K562 (cell line): Measurements from ENCODE around the gene FCHO1. TPM values are rescaled to one million over a fixed set of nuclear protein-coding genes. Genes with fewer than 3 reads are reported as not detected.

Source experiments
- ATAC-seq: fragments of 200-7000 bp; cut with Tn5 transposase; 3 replicates; pipeline ENCODE4 v1.9.1; 2020; ENCODE audit warnings: moderate library complexity
- BruUV-seq: library from RNA; stranded (reverse); fragments of 400-500 nt; replicated peaks from 2 replicates; lab custom pipeline; 2021; lab: Mats Ljungman, UMichigan
- CTCF ChIA-PET: fragments of 300-600 bp; formaldehyde crosslinking; extraction: SDS; loops from one replicate; lab custom pipeline; 2021; ENCODE audit warnings: low intra/inter-chr PET ratio; lab: Yijun Ruan, JAX
- POLR2A ChIA-PET: fragments of 300-600, 350-650 bp; sonication (Branson Sonifier 250); formaldehyde crosslinking; extraction: SDS; loops from one replicate; lab custom pipeline; 2021; ENCODE audit warnings: antibody characterized with exemption, inconsistent platforms; lab: Yijun Ruan, JAX
- DNase-seq, 4 experiments: peaks; one replicate each; pipeline versions ENCODE4 v3.0.0 to v3.0.0-alpha.2; 2011 to 2018; ENCODE audit warnings: low spot score in 3 of 4, mixed read lengths in 3 of 4; ENCODE audit errors: extremely low read depth in 1 of 4
- FAIRE-seq: peaks from 2 replicates; lab custom pipeline; 2011; peaks lifted over from hg19 to GRCh38; lab: Jason Lieb, UNC
- H2AFZ ChIP-seq: 2 replicates; pipeline ENCODE4 v1.6.0; 2011; ENCODE audit warnings: low read depth, low read length, control low read depth, inconsistent platforms
- H3K27ac ChIP-seq: fragments of 200-600 bp; 3 replicates; pipeline ENCODE4 v1.8.0; 2011; ENCODE audit warnings: low read depth, mild to moderate bottlenecking, control low read depth, inconsistent platforms, low read length, moderate library complexity, mixed read lengths; ENCODE audit errors: extremely low read depth
- H3K27me3 ChIP-seq, 2 experiments: fragments of 300-600 bp in 1 of 2; 2 replicates in 1 of 2; 3 replicates in 1 of 2; pipeline versions ENCODE4 v1.6.0 to v1.8.0; 2011; ENCODE audit warnings: inconsistent platforms in 2 of 2, low read length in 2 of 2, mild to moderate bottlenecking in 1 of 2, mixed read lengths in 1 of 2, moderate library complexity in 1 of 2; ENCODE audit not compliant: control insufficient read depth in 2 of 2, insufficient read depth in 2 of 2
- H3K36me3 ChIP-seq: fragments of 300-600 bp; 3 replicates; pipeline ENCODE4 v1.8.0; 2011; ENCODE audit warnings: mild to moderate bottlenecking, low read length, inconsistent platforms; ENCODE audit not compliant: control insufficient read depth, insufficient read depth
- H3K4me1 ChIP-seq, 2 experiments: fragments of 200-600 bp in 1 of 2; replicated peaks in 1 of 2; 2 replicates in 1 of 2; 3 replicates in 1 of 2; pipeline versions ENCODE4 v1.5.1 to v1.8.0; 2011; ENCODE audit warnings: inconsistent platforms in 2 of 2, low read length in 2 of 2, mild to moderate bottlenecking in 1 of 2, mixed read lengths in 1 of 2, moderate library complexity in 1 of 2; ENCODE audit not compliant: control insufficient read depth in 2 of 2, insufficient read depth in 2 of 2
- H3K4me2 ChIP-seq: 2 replicates; pipeline ENCODE4 v1.6.1; 2011; ENCODE audit warnings: low read length, control low read depth, inconsistent platforms, mixed read lengths; ENCODE audit not compliant: insufficient read depth
- H3K4me3 ChIP-seq: fragments of 200-600 bp; sonication (generic), shearing (Covaris generic); 2 replicates; pipeline ENCODE4 v1.5.1; 2016; ENCODE audit warnings: control low read depth, inconsistent platforms
- H3K79me2 ChIP-seq: fragments of 200-600 bp; 3 replicates; pipeline ENCODE4 v1.8.0; 2011; ENCODE audit warnings: low read length, inconsistent platforms; ENCODE audit not compliant: control insufficient read depth, insufficient read depth
- H3K9ac ChIP-seq, 2 experiments: 2 replicates each; pipeline versions ENCODE4 v1.6.0 to v1.6.1; 2011; ENCODE audit warnings: low read depth in 2 of 2, low read length in 2 of 2, control low read depth in 1 of 2, inconsistent platforms in 1 of 2, mild to moderate bottlenecking in 1 of 2, mixed read lengths in 1 of 2; ENCODE audit not compliant: insufficient read depth in 1 of 2
- H3K9me1 ChIP-seq: one replicate; pipeline ENCODE4 v1.6.0; 2011; ENCODE audit warnings: inconsistent platforms, mild to moderate bottlenecking, low read length, moderate library complexity; ENCODE audit not compliant: control insufficient read depth, insufficient read depth
- H3K9me3 ChIP-seq: replicated peaks from 2 replicates; pipeline ENCODE4 v1.5.1; 2011; ENCODE audit warnings: low read depth, low read length, inconsistent platforms; ENCODE audit not compliant: control insufficient read depth, insufficient read depth
- H4K20me1 ChIP-seq: replicated peaks from 2 replicates; pipeline ENCODE4 v1.6.1; 2011; ENCODE audit warnings: low read length, inconsistent platforms, mixed read lengths; ENCODE audit not compliant: control insufficient read depth, insufficient read depth
- ARID2 ChIP-seq: fragments of 450-650 bp; IDR thresholded peaks from 2 replicates; pipeline ENCODE4 v1.6.1; 2017; ENCODE audit warnings: antibody characterized with exemption, mild to moderate bottlenecking
- BRF1 ChIP-seq: IDR thresholded peaks from 3 replicates; pipeline ENCODE4 v1.6.1; 2011; ENCODE audit warnings: borderline replicate concordance, mild to moderate bottlenecking; ENCODE audit not compliant: insufficient read length; ENCODE audit errors: extremely low read depth
- CCAR2 ChIP-seq: fragments of 200-400 bp; formaldehyde crosslinking; IDR thresholded peaks from 2 replicates; pipeline ENCODE4 v1.6.1; 2017; ENCODE audit warnings: mild to moderate bottlenecking, low read depth, low read length
- CEBPG ChIP-seq, 3 experiments: fragments of 200-800 bp in 1 of 3; sonication (Bioruptor generic) in 1 of 3; sonication (generic) in 1 of 3; formaldehyde crosslinking in 1 of 3; IDR thresholded peaks in 2 of 3; conservative IDR thresholded peaks in 1 of 3; 2 replicates each; pipeline versions ENCODE4 v1.6.1 to v1.8.0; 2016 to 2022; ENCODE audit warnings: missing compliant biosample characterization in 2 of 3, missing genetic modification characterization in 2 of 3, mild to moderate bottlenecking in 1 of 3, missing genetic modification reagents in 1 of 3
- CHD2 ChIP-seq: IDR thresholded peaks from 2 replicates; pipeline ENCODE4 v1.6.1; 2011; ENCODE audit warnings: low read depth, low read length
- HEY1 ChIP-seq: fragments of 250-450 bp; sonication (Bioruptor Pico); IDR thresholded peaks from 2 replicates; pipeline ENCODE4 v1.5.0; 2020; ENCODE audit warnings: mild to moderate bottlenecking, moderate library complexity, borderline replicate concordance
- KAT8 ChIP-seq: fragments of 450-650 bp; IDR thresholded peaks from 2 replicates; pipeline ENCODE4 v1.6.1; 2016; ENCODE audit warnings: low read depth, mild to moderate bottlenecking
- MEF2D ChIP-seq: conservative IDR thresholded peaks from 2 replicates; pipeline ENCODE4 v1.6.1; 2016; ENCODE audit warnings: low read depth, missing genetic modification characterization, missing compliant biosample characterization
- MXD1 ChIP-seq: fragments of 250-450 bp; sonication (Bioruptor Pico); IDR thresholded peaks from 2 replicates; pipeline ENCODE4 v1.8.0; 2021; ENCODE audit warnings: borderline replicate concordance, mild to moderate bottlenecking, moderate library complexity; ENCODE audit not compliant: poor library complexity, severe bottlenecking
- MXI1 ChIP-seq: IDR thresholded peaks from 2 replicates; pipeline ENCODE4 v1.6.1; 2011; ENCODE audit warnings: low read depth, mild to moderate bottlenecking, improper control_type of control experiment, low read length
- PBX2 ChIP-seq, 2 experiments: IDR thresholded peaks in 1 of 2; conservative IDR thresholded peaks in 1 of 2; 2 replicates each; pipeline ENCODE4 v1.6.1; 2016; ENCODE audit warnings: low read depth in 2 of 2, mild to moderate bottlenecking in 1 of 2, missing compliant biosample characterization in 1 of 2, missing genetic modification characterization in 1 of 2, moderate library complexity in 1 of 2
- SAP30 ChIP-seq: fragments of 200-600 bp; sonication (generic); IDR thresholded peaks from 2 replicates; pipeline ENCODE4 v1.6.1; 2012; ENCODE audit warnings: borderline replicate concordance, low read depth, mild to moderate bottlenecking, moderate library complexity, low read length, control low read depth, inconsistent platforms; ENCODE audit not compliant: insufficient read depth, poor library complexity, severe bottlenecking
- SMARCC2 ChIP-seq: fragments of 450-650 bp; IDR thresholded peaks from 2 replicates; pipeline ENCODE4 v1.6.1; 2017; ENCODE audit warnings: antibody characterized with exemption, moderate library complexity, mild to moderate bottlenecking, low read depth
- SMARCE1 ChIP-seq: fragments of 450-650 bp; IDR thresholded peaks from 2 replicates; pipeline ENCODE4 v1.7.1; 2016; ENCODE audit warnings: mild to moderate bottlenecking
- ZNF197 ChIP-seq: fragments of 200-800 bp; sonication (Bioruptor generic); IDR thresholded peaks from 2 replicates; pipeline ENCODE4 v1.6.1; 2016; ENCODE audit warnings: low read depth, missing genetic modification characterization, missing compliant biosample characterization
- ZNF583 ChIP-seq: fragments of 250-450 bp; sonication (Bioruptor Pico); IDR thresholded peaks from 2 replicates; pipeline ENCODE4 v1.4.0; 2020
- ZSCAN32 ChIP-seq: fragments of 450-650 bp; formaldehyde crosslinking; IDR thresholded peaks from 2 replicates; pipeline ENCODE4 v1.4.0; 2020; ENCODE audit warnings: mild to moderate bottlenecking, moderate library complexity
- WGBS: fragments of 100-300 bp; shearing (Covaris generic); methylation state at CpG from one replicate; pipeline ENCODE4 v1.1.6; 2016; ENCODE audit warnings: low coverage, mixed read lengths; ENCODE audit not compliant: insufficient coverage; ENCODE audit errors: missing lambda C conversion rate; 5-methylcytosine and 5-hydroxymethylcytosine counted together
- in situ Hi-C: fragments of 300-500 bp; cut with MboI; formaldehyde crosslinking; loops from 4 replicates; pipeline ENCODE4 v1.15.0; 2018; ENCODE audit warnings: inconsistent platforms, mixed read lengths
- intact Hi-C: fragments of 100-400 bp; cut with micrococcal nuclease; formaldehyde crosslinking; loops from 2 replicates; pipeline ENCODE4 v1.14.2; 2022
- polyA plus RNA-seq, 8 experiments: library from polyadenylated mRNA; depleted of rRNA in 4 of 8; stranded (reverse) in 5 of 8; unstranded in 3 of 8; fragments of >200 nt; fragmentation: Nextera tagmentation in 2 of 8; fragmentation: Illumina TruSeq in 1 of 8; extraction: Ambion mirVana in 2 of 8; extraction: Trizol in 1 of 8; gene quantifications; 2 replicates each; pipeline versions ENCODE4 v1.2.1 to v1.2.3, GENCODE V29; 2011 to 2014; ENCODE audit warnings: inconsistent platforms in 1 of 8, missing spikeins in 1 of 8
- total RNA-seq, 7 experiments: library from RNA; depleted of rRNA in 6 of 7; stranded (reverse); fragments of >200 nt in 6 of 7; fragmentation: Illumina TruSeq in 2 of 7; extraction: Trizol in 2 of 7; gene quantifications; 2 replicates each; pipeline versions ENCODE4 v1.2.1 to v1.2.3, GENCODE V29; 2011 to 2021; ENCODE audit warnings: low replicate concordance in 1 of 7
- TF ChIP-seq, protein P1 (sequence below), 2 experiments: fragments of 450-650 bp in 1 of 2; sonication (generic) in 1 of 2; formaldehyde crosslinking in 1 of 2; IDR thresholded peaks in 1 of 2; conservative IDR thresholded peaks in 1 of 2; 2 replicates each; pipeline versions ENCODE4 v1.6.1 to v1.8.1; 2016 to 2023; ENCODE audit warnings: mild to moderate bottlenecking in 2 of 2, moderate library complexity in 2 of 2, inconsistent platforms in 1 of 2, missing genetic modification reagents in 1 of 2

FCHO1 gene
- total and polyA plus RNA-seq, 9 of the 15 experiments (the other 6 are each of a cell fraction or from before 2014, with no cell fraction given): 0.21 to 58.9 (median 18.3) TPM

- Histone ChIP-seq H3K9ac (peak overlapping the region; percentile 91 to 93), H3K9me3 (no peaks in the 10 kb centered on the region), H3K4me2 (peak overlapping the region; percentile 95), H3K79me2 (peaks cover 48% of the 10 kb centered on the region), H3K27ac (peak overlapping the region; percentile 92), H3K9me1 (no peaks in the 10 kb centered on the region), H3K27me3 (no peaks in the 10 kb centered on the region), H3K4me1 (peaks cover 14 to 48% of the 10 kb centered on the region in 2 experiments), H2AFZ (peak overlapping the region; percentile 84), H3K36me3 (peaks cover 35% of the 10 kb centered on the region; the same call in 2 of the 3 replicates), H4K20me1 (no peaks in the 10 kb centered on the region; the same call in 1 of the 2 replicates), H3K4me3 (peak overlapping the region; percentile 70)
- POLR2A ChIA-PET: interaction anchor here (0.6 to 4.6 kb wide), 8 partner anchors 9 to 135 kb away, joined by 3 to 29 read pairs (median 5); no protein-coding TSS in a partner anchor
- intact Hi-C loops (no loop called here), in situ Hi-C loops (no loop called here)
- no peak for FAIRE-seq
- BruUV-seq: TSS peak; percentile 69
- CTCF ChIA-PET: no interaction called here
- WGBS: 4% methylated on average over 2 of the region's 2 CpGs
- no peak for ATAC-seq
- no peak for DNase-seq
- TF ChIP-seq BRF1 (no peak), PBX2 (CRISPR knock-in tag; IDR thresholded peaks at IDR 0.05; ENCODE audit: low read depth) (no peak), PBX2 (tag; conservative IDR thresholded peaks at IDR 0.05; ENCODE audit: low read depth) (no peak), SMARCC2 (no peak), KAT8 (no peak), CEBPG (CRISPR knock-in tag; IDR thresholded peaks at IDR 0.05) (peak; percentile 72), CEBPG (tag; conservative IDR thresholded peaks at IDR 0.05 in 1 of 2, IDR thresholded peaks at IDR 0.05 in 1 of 2) (peak in 1 of 2 experiments; percentile 34; a peak in 1 of 4 replicates), SMARCE1 (no peak), ZSCAN32 (CRISPR knock-in tag) (no peak), MXD1 (CRISPR knock-in tag) (no peak), SAP30 (no peak), MEF2D (tag) (no peak), CHD2 (no peak), CCAR2 (no peak), MXI1 (no peak), ZNF197 (CRISPR knock-in tag) (no peak), ZNF583 (CRISPR knock-in tag) (no peak), HEY1 (CRISPR knock-in tag) (no peak), ARID2 (peak; percentile 2; the same call in 1 of the 2 replicates)
- TF ChIP-seq, protein P1, sequence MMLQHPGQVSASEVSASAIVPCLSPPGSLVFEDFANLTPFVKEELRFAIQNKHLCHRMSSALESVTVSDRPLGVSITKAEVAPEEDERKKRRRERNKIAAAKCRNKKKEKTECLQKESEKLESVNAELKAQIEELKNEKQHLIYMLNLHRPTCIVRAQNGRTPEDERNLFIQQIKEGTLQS (IDR thresholded peaks at IDR 0.05): peak; percentile 18; the same call in 1 of the 2 replicates
- TF ChIP-seq, protein P1 (CRISPR knock-in tag; conservative IDR thresholded peaks at IDR 0.05): no peak
Observed at GRCh38 chr19:17751912-17752273, 616 bp downstream of the FCHO1 start.
